Hematopoietic multipotent progenitor cell treated with erythropoietin and hydrocortisone succinate and interleukin-3 and kit ligand, for 15 days (in vitro differentiated cells): ENCODE data around the gene AJUBA.
A peak's percentile ranks its signal among the peaks of the same experiment; 100 is the strongest.

Experiments
- DNase-seq: peaks from one replicate; pipeline ENCODE4 v3.0.0-alpha.2; 2015; ENCODE audit warnings: low spot score

AJUBA gene

DNA sequence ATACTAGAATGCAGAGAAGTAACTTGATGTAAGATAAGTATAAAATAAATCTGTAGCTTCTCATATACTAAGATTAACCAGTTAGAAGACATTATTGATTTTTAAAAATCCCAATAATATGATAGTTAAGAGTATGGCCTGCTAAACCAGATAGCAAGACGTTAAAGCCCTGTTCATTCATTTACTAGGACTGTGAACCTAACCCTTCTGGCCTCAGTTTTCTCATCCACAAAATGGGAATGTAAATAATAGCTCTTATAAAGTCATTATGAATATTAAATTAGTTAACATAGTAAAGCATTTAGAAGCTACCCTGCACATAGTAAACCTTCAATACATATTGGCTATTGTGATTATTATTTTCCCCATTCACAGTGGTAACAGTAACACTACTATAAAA, 47.2 kb downstream of the AJUBA start:
- DNase-seq = no peak

DNA sequence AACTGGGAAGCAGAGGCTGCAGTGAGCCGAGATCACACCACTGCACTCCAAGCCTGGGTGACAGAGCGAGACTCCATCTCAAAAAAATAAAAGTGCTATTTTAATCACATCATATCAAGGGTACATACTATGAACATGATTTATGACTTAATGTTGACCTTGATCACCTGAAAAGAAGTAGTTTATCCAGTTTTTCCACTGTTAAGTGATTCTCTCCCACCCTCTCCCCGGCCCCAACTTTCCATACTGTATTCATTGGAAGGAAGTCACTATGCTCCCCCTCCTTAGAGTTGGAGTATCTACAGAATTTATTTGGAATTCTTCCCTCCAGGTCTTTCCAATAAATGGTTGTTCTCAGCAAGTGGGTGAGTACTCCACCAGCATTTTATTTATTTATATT, 50.2 kb downstream of the AJUBA start:
- no peak for DNase-seq

DNA sequence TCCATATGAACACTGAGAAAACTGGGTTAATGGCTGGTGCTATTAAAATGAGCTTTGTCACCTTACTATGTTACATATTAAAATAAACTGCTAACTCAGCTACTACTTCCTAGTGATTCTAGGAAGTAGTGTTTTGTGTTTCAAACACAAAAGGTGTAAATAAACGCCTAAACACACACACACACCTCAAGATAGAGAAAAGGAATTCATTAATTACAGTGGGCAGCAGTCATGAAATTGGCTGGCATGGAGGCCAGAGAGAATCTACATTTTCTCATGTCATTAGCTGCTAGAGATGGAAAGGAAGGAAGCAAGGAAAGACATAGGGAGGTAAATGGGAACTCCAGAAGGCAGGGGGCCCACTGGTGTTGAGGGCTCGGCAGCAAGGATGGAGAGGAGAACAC, 52.4 kb downstream of the AJUBA start:
- no peak for DNase-seq

DNA sequence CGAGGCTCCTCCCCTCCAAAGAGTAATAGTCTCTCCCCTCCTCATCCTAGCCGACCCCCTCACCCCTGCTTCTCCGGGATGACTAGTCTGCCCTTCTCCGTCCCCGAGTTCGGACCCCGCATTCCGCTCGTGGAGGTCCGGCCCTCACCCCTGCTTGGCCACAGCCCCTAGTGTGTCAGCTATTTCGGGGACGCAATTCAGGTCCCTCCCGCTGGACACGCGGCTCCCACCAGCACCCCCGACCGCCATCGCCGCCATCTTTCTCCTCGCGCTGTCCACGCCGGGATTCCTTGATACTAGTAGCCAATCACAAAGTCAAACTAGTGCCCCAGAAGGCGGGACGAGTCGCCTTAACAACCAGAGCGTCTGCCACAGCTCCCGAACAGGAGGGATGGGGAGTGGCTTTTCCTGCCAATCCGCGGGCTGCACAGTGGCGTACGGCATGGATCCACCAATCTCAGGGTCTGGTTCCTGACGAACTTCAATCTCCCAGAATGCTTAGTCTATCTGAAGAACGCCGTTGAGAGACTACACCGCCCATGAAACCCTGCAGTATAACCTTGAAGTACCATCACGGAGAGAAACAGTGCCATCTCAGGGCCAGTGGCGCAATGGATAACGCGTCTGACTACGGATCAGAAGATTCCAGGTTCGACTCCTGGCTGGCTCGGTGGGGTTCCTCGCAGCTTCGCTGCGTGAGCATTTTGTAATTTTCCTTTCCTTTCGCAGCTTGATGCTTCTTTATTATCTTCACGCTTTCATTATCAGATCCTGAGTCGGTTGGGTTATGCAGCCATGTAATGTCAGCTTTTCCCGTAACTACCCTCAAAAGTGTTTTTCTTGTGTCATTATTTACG, 53.0 kb downstream of the AJUBA start, which contains the start of gene PRMT5:
TSS of gene PRMT5 (minus strand) at position 273 of the 857 bp plus-strand sequence. CDS start at position 258, 15 bp downstream.
- peak; percentile 98 for DNase-seq

DNA sequence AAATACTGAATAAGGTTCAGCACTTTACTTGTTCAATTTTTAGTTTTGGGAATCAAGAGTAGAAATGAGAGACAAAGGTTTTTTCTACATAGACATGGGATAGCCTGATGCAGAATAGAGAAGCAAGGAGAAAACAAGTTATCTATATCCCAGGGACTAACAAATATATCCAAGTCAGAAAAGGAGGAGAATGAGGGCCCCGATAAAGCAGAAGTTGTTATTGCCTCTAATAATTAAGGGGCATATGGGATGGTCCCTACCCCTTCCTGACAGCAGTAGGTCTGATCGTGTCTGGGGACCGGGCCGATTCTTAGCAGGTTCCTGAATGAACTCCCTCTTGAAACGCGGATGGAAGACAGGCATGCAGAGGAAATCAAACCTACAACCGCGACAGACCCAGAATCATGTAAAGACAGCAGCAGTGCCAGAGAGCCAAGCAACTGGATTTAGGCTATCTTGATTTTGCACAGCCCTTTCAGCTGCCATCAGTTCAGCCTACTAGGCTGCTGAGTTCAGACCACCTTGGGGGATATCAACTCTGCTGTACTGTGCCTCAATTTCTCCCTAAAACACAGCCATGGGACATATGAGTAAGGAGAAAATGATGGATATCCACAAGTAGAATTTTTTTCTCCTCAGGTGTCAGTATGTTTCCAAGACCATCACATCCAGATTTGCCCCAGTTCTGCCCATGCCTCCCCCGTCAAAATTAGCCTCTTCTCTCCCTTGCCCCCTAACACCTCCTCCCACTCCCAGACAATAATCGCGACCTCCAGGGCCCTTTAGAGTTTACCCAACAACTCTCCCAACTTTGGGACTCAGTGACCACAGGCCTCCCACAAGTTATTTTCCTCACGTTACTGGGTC, 53.9 kb downstream of the AJUBA start:
- DNase-seq = peak; percentile 17

DNA sequence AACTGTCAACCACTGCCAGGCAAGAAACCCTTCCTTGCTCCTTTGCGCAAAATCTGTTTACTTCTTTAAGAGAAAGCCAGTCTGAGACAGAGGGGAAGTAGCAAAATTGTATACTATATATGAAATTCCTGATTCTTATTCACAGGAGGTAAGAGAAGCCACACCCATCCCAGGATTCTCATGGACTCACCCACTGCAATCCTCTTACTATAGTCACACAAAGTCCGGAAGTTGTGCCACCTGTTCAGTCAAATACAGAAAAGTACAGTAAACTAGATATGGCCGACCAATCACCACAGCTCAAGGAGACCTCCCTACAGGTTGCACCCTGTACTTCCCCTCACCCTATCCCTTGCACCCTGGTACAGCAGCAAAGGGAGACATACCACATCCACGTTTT, 56.0 kb downstream of the AJUBA start:
- no peak for DNase-seq

DNA sequence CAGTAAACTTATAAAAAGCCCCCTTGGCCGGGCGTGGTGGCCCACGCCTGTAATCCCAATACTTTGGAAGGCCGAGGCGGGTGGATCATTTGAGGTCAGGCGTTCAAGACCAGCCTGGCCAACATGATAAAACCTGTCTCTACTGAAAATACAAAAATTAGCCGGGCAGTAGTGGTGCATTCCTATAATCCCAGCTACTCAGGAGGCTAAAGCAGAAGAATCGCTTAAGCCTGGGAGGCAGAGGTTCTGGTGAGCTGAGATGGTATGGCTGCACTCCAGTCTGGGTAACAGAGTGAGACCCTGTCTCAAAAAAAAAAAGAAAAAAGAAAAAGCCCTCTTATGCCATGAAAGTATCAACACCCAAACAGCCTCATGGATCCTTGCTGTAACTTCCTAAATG, 56.8 kb downstream of the AJUBA start:
- no peak for DNase-seq

DNA sequence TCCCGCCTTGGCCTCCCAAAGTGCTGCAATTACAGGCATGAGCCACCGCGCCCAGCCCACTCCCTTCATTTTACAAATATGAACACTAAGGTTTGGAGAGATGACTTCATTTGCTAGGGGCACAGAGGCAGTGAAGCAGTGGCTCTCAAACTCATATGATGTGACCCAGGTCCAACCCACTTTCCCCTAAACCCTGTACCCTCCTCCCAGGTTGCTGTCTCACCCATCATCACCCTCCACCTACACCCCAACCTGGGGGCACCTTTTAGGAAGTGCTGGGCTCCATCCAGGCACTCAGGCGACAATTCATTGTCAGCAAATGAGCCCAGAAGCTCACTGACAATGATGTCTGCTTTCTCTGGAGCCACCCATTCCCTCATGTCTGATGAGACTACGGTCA, 58.6 kb downstream of the AJUBA start:
- DNase-seq = no peak

DNA sequence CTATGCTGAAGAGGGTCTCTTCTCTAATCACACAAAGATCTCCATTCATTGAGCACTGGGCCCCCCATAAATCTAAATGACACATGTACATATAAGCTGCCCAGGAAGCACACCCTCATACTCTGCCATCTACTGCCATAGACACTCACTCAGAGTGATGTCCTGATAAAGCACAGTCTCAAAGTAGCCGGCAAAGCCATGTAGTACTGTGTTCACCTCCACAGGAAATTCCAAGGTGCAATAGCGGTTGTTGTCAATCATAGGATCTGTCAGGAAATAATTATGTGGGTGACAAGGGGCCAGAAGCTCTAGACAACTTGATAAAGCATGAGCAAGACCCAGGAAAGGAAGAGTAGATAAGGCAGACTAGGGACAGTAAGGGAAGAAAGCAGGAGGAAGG, 60.1 kb downstream of the AJUBA start:
- DNase-seq = no peak
